GM12878 (cell line): Measurements from ENCODE around the gene ATRNL1. TPM values are rescaled to one million over a fixed set of nuclear protein-coding genes. Genes with fewer than 3 reads are reported as not detected.

Experiments
- ATAC-seq: fragments of 200-7000 bp; cut with Tn5 transposase; 3 replicates; pipeline ENCODE4 v1.9.1; 2020; ENCODE audit warnings: mild to moderate bottlenecking, moderate library complexity
- BruUV-seq: library from RNA; stranded (reverse); fragments of 400-500 nt; replicated peaks from 2 replicates; lab custom pipeline; 2021; lab: Mats Ljungman, UMichigan
- CTCF ChIA-PET: fragments of 300-600 bp; sonication (Branson Sonifier 250); formaldehyde crosslinking; extraction: SDS; loops from one replicate; lab custom pipeline; 2021; ENCODE audit warnings: inconsistent platforms; lab: Yijun Ruan, JAX
- POLR2A ChIA-PET: fragments of 350-600 bp; formaldehyde crosslinking; extraction: SDS; loops from one replicate; lab custom pipeline; 2021; ENCODE audit warnings: inconsistent platforms; lab: Charles Lee
- RAD21 ChIA-PET: fragments of 300-600 bp; sonication (Branson Sonifier 250); formaldehyde crosslinking; loops from one replicate; lab custom pipeline; 2023; ENCODE audit warnings: antibody characterized with exemption; ENCODE audit not compliant: unreplicated experiment; lab: Charles Lee
- SMC1A ChIA-PET: fragments of 300-600 bp; sonication (Branson Sonifier 250); formaldehyde crosslinking; loops from one replicate; lab custom pipeline; 2023; ENCODE audit not compliant: unreplicated experiment, uncharacterized antibody; lab: Charles Lee
- DNase-seq: peaks from one replicate; pipeline ENCODE4 v3.0.0-alpha.2; 2011; ENCODE audit warnings: low read depth, low spot score
- FAIRE-seq: peaks from 3 replicates; lab custom pipeline; 2011; peaks lifted over from hg19 to GRCh38; lab: Jason Lieb, UNC
- H2AFZ ChIP-seq: 2 replicates; pipeline ENCODE4 v1.6.0; 2011; ENCODE audit warnings: low read depth, low read length, control low read depth; ENCODE audit not compliant: control insufficient read depth
- H3K27ac ChIP-seq: 2 replicates; pipeline ENCODE4 v1.5.1; 2011; ENCODE audit warnings: control low read depth; ENCODE audit not compliant: control insufficient read depth, insufficient read depth
- H3K27me3 ChIP-seq, 2 experiments: replicated peaks in 1 of 2; 2 replicates each; pipeline versions ENCODE4 v1.6.0 to v1.6.1; 2011; ENCODE audit warnings: low read length in 1 of 2; ENCODE audit not compliant: control insufficient read depth in 2 of 2, insufficient read depth in 2 of 2
- H3K36me3 ChIP-seq, 2 experiments: 2 replicates each; pipeline ENCODE4 v1.5.1; 2011; ENCODE audit warnings: low read length in 1 of 2; ENCODE audit not compliant: control insufficient read depth in 2 of 2, insufficient read depth in 2 of 2
- H3K4me1 ChIP-seq: 2 replicates; pipeline ENCODE4 v1.6.1; 2011; ENCODE audit warnings: mild to moderate bottlenecking, low read length, moderate library complexity, mixed read lengths; ENCODE audit not compliant: control insufficient read depth, insufficient read depth
- H3K4me2 ChIP-seq: 2 replicates; pipeline ENCODE4 v1.6.0; 2011; ENCODE audit warnings: control low read depth; ENCODE audit not compliant: control insufficient read depth, insufficient read depth
- H3K4me3 ChIP-seq: fragments of 200-600 bp; sonication (generic); 2 replicates; pipeline ENCODE4 v1.5.1; 2016
- H3K79me2 ChIP-seq: 2 replicates; pipeline ENCODE4 v1.6.0; 2011; ENCODE audit warnings: low read length; ENCODE audit not compliant: control insufficient read depth, insufficient read depth
- H3K9ac ChIP-seq: 2 replicates; pipeline ENCODE4 v1.8.0; 2011; ENCODE audit warnings: low read length, control low read depth, mixed read lengths; ENCODE audit not compliant: control insufficient read depth, insufficient read depth
- H3K9me3 ChIP-seq: replicated peaks from 3 replicates; pipeline ENCODE4 v1.5.1; 2011; ENCODE audit warnings: mild to moderate bottlenecking, low read length; ENCODE audit not compliant: control insufficient read depth, insufficient read depth
- H4K20me1 ChIP-seq: 2 replicates; pipeline ENCODE4 v1.6.0; 2011; ENCODE audit not compliant: control insufficient read depth, insufficient read depth
- BRCA1 ChIP-seq: IDR thresholded peaks from 2 replicates; pipeline ENCODE4 v1.6.1; 2011; ENCODE audit warnings: low read depth, low read length, improper control_type of control experiment
- CBX3 ChIP-seq: fragments of 200-600 bp; sonication (generic); IDR thresholded peaks from 2 replicates; pipeline ENCODE4 v1.6.1; 2016; ENCODE audit warnings: low read depth, borderline replicate concordance
- CHD1 ChIP-seq: IDR thresholded peaks from 2 replicates; pipeline ENCODE4 v1.6.1; 2012; ENCODE audit warnings: low read depth, low read length, improper control_type of control experiment
- EED ChIP-seq: sonication (generic); IDR thresholded peaks from 2 replicates; pipeline ENCODE4 v1.6.1; 2016; ENCODE audit warnings: antibody characterized with exemption, low read depth
- ETV6 ChIP-seq, 2 experiments: fragments of 450-650 bp in 1 of 2; IDR thresholded peaks in 1 of 2; conservative IDR thresholded peaks in 1 of 2; 2 replicates each; pipeline ENCODE4 v1.6.1; 2014; ENCODE audit warnings: antibody characterized with exemption in 1 of 2, borderline replicate concordance in 1 of 2, low read depth in 1 of 2, mild to moderate bottlenecking in 1 of 2, moderate library complexity in 1 of 2
- FOXK2 ChIP-seq: fragments of 450-650 bp; IDR thresholded peaks from 2 replicates; pipeline ENCODE4 v1.6.1; 2017; ENCODE audit warnings: mild to moderate bottlenecking, moderate library complexity
- IKZF2 ChIP-seq, 2 experiments: fragments of 450-650 bp; IDR thresholded peaks; 2 replicates each; pipeline ENCODE4 v1.6.1; 2017; ENCODE audit warnings: mild to moderate bottlenecking in 2 of 2, moderate library complexity in 2 of 2
- MAX ChIP-seq: IDR thresholded peaks from 2 replicates; pipeline ENCODE4 v1.6.1; 2012; ENCODE audit warnings: low read depth, low read length, improper control_type of control experiment
- MEF2A ChIP-seq: IDR thresholded peaks from 2 replicates; pipeline ENCODE4 v1.6.1; 2011; ENCODE audit warnings: low read depth, mild to moderate bottlenecking, low read length, moderate library complexity; ENCODE audit not compliant: insufficient read depth
- MLLT1 ChIP-seq: fragments of 450-650 bp; IDR thresholded peaks from 2 replicates; pipeline ENCODE4 v1.6.1; 2016; ENCODE audit warnings: mild to moderate bottlenecking
- NFYA ChIP-seq: IDR thresholded peaks from 2 replicates; pipeline ENCODE4 v1.6.1; 2011; ENCODE audit warnings: low read depth, mild to moderate bottlenecking, low read length, improper control_type of control experiment, borderline replicate concordance
- NR2F1 ChIP-seq: fragments of 450-650 bp; conservative IDR thresholded peaks from 2 replicates; pipeline ENCODE4 v1.6.1; 2017; ENCODE audit warnings: mild to moderate bottlenecking
- POLR2AphosphoS5 ChIP-seq: IDR thresholded peaks from 2 replicates; pipeline ENCODE4 v1.6.1; 2011; ENCODE audit warnings: mild to moderate bottlenecking, low read length, inconsistent platforms
- RELA ChIP-seq: fragments of 450-650 bp; IDR thresholded peaks from 2 replicates; pipeline ENCODE4 v1.8.0; 2014; ENCODE audit warnings: borderline replicate concordance; ENCODE audit not compliant: partially characterized antibody
- SMAD1 ChIP-seq: fragments of 450-650 bp; IDR thresholded peaks from 2 replicates; pipeline ENCODE4 v1.6.1; 2018; ENCODE audit warnings: mild to moderate bottlenecking, low read depth; ENCODE audit not compliant: partially characterized antibody
- ZNF622 ChIP-seq: fragments of 450-650 bp; IDR thresholded peaks from 2 replicates; pipeline ENCODE4 v1.6.1; 2017; ENCODE audit warnings: mild to moderate bottlenecking, inconsistent platforms
- WGBS: methylation state at CpG from one replicate; pipeline ENCODE4 v1.1.6; 2016; ENCODE audit warnings: low lambda C conversion rate; ENCODE audit not compliant: insufficient replicate concordance, insufficient coverage; ENCODE audit errors: missing lambda C conversion rate; 5-methylcytosine and 5-hydroxymethylcytosine counted together
- in situ Hi-C: fragments of 300-500 bp; cut with MboI; formaldehyde crosslinking; loops from 9 replicates; pipeline ENCODE4 v1.14.3; 2018; ENCODE audit warnings: mixed read lengths
- intact Hi-C: fragments of 100-400 bp; cut with micrococcal nuclease; formaldehyde crosslinking; loops from one replicate; pipeline ENCODE4 v1.14.2; 2022; ENCODE audit not compliant: unreplicated experiment
- polyA plus RNA-seq, 11 experiments: library from polyadenylated mRNA; depleted of rRNA in 4 of 11; unstranded in 6 of 11; stranded (reverse) in 5 of 11; fragments of >200 nt; fragmentation: Nextera tagmentation in 4 of 11; fragmentation: Illumina TruSeq in 1 of 11; extraction: Ambion mirVana in 4 of 11; extraction: Trizol in 1 of 11; gene quantifications; 1 replicate in 1 of 11; 2 replicates in 10 of 11; pipeline versions ENCODE4 v1.2.1 to v1.2.3, GENCODE V29; 2011 to 2016; ENCODE audit warnings: inconsistent platforms in 2 of 11, missing spikeins in 2 of 11, low read depth in 1 of 11
- total RNA-seq, 4 experiments: library from RNA; depleted of rRNA in 3 of 4; stranded (reverse); fragments of >200 nt in 3 of 4; fragmentation: Illumina TruSeq in 1 of 4; extraction: Trizol in 1 of 4; gene quantifications; 2 replicates each; pipeline versions ENCODE4 v1.2.1 to v1.2.3, GENCODE V29; 2013 to 2021
- TF ChIP-seq, protein P1 (sequence below): IDR thresholded peaks from 2 replicates; pipeline ENCODE4 v1.6.1; 2011; ENCODE audit warnings: borderline replicate concordance, low read depth, mild to moderate bottlenecking, moderate library complexity, low read length; ENCODE audit not compliant: insufficient read depth, poor library complexity, severe bottlenecking
- TF ChIP-seq, protein P2 (sequence below): fragments of 450-650 bp; IDR thresholded peaks from 2 replicates; pipeline ENCODE4 v1.6.1; 2017; ENCODE audit warnings: mild to moderate bottlenecking, moderate library complexity

The ATRNL1 gene
- total and polyA plus RNA-seq, 10 of the 15 experiments (the other 5 are each of a cell fraction or from before 2014, with no cell fraction given): 0.03 to 1.4 (median 0.34) TPM

- CTCF ChIA-PET: no interaction called here
- WGBS: 13% methylated on average over 3 of the region's 3 CpGs
- SMC1A ChIA-PET: interaction anchor here (1.1 kb wide), 1 partner anchor 9 kb away, joined by 3 read pairs; no protein-coding TSS in a partner anchor
- TF ChIP-seq BRCA1 (no peak), FOXK2 (no peak), SMAD1 (no peak), IKZF2 (IDR thresholded peaks at IDR 0.05) (no peak), NFYA (no peak), ZNF622 (no peak), CHD1 (no peak), NR2F1 (no peak), ETV6 (conservative IDR thresholded peaks at IDR 0.05 in 1 of 2, IDR thresholded peaks at IDR 0.05 in 1 of 2; ENCODE audit: borderline replicate concordance in 1 of 2, low read depth in 1 of 2) (no peak), MLLT1 (no peak), POLR2AphosphoS5 (no peak), EED (no peak), MAX (no peak), CBX3 (no peak), MEF2A (no peak), RELA (no peak)
- TF ChIP-seq, protein P1, sequence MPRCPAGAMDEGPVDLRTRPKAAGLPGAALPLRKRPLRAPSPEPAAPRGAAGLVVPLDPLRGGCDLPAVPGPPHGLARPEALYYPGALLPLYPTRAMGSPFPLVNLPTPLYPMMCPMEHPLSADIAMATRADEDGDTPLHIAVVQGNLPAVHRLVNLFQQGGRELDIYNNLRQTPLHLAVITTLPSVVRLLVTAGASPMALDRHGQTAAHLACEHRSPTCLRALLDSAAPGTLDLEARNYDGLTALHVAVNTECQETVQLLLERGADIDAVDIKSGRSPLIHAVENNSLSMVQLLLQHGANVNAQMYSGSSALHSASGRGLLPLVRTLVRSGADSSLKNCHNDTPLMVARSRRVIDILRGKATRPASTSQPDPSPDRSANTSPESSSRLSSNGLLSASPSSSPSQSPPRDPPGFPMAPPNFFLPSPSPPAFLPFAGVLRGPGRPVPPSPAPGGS: no peak
- TF ChIP-seq, protein P2, sequence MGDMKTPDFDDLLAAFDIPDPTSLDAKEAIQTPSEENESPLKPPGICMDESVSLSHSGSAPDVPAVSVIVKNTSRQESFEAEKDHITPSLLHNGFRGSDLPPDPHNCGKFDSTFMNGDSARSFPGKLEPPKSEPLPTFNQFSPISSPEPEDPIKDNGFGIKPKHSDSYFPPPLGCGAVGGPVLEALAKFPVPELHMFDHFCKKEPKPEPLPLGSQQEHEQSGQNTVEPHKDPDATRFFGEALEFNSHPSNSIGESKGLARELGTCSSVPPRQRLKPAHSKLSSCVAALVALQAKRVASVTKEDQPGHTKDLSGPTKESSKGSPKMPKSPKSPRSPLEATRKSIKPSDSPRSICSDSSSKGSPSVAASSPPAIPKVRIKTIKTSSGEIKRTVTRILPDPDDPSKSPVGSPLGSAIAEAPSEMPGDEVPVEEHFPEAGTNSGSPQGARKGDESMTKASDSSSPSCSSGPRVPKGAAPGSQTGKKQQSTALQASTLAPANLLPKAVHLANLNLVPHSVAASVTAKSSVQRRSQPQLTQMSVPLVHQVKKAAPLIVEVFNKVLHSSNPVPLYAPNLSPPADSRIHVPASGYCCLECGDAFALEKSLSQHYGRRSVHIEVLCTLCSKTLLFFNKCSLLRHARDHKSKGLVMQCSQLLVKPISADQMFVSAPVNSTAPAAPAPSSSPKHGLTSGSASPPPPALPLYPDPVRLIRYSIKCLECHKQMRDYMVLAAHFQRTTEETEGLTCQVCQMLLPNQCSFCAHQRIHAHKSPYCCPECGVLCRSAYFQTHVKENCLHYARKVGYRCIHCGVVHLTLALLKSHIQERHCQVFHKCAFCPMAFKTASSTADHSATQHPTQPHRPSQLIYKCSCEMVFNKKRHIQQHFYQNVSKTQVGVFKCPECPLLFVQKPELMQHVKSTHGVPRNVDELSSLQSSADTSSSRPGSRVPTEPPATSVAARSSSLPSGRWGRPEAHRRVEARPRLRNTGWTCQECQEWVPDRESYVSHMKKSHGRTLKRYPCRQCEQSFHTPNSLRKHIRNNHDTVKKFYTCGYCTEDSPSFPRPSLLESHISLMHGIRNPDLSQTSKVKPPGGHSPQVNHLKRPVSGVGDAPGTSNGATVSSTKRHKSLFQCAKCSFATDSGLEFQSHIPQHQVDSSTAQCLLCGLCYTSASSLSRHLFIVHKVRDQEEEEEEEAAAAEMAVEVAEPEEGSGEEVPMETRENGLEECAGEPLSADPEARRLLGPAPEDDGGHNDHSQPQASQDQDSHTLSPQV: no peak
These were observed 462.8 kb downstream of the ATRNL1 start for GRCh38 chr10:115555887-115556402.

More at GRCh38 chr10:115555887-115556402, 462.8 kb downstream of the ATRNL1 start:
- Histone ChIP-seq H3K36me3 (no peaks in the 10 kb centered on the region), H3K4me3 (no peak overlapping the region), H3K79me2 (no peaks in the 10 kb centered on the region), H2AFZ (no peak overlapping the region), H3K9me3 (no peaks in the 10 kb centered on the region), H3K27ac (no peak overlapping the region), H3K9ac (no peak overlapping the region), H3K4me1 (no peaks in the 10 kb centered on the region), H3K4me2 (no peak overlapping the region), H4K20me1 (no peaks in the 10 kb centered on the region), H3K27me3 (no peaks in the 10 kb centered on the region)
- no TSS peak for BruUV-seq
- in situ Hi-C loops (no loop called here), intact Hi-C loops (no loop called here)
- DNase-seq (no peak), ATAC-seq (no peak), FAIRE-seq (no peak)
- ChIA-PET POLR2A (no interaction called here), RAD21 (no interaction called here)
